Psoas muscle (tissue), 8 donors: ENCODE data around the gene PSMG1. TPM values are rescaled to one million over a fixed set of nuclear protein-coding genes. Genes with fewer than 3 reads are reported as not detected.

Source experiments
- ATAC-seq, 4 donors: fragments of 200-7000 bp; cut with Tn5 transposase; one replicate each; pipeline ENCODE4 v1.9.1; 2020; ENCODE audit warnings: moderate library complexity in 3 of 4, mild to moderate bottlenecking in 2 of 4
- DNase-seq, 2 donors: peaks; one replicate each; pipeline ENCODE4 v3.0.0-alpha.2; 2020
- H3K27ac ChIP-seq: fragments of 200-600 bp; one replicate; pipeline ENCODE4 v1.8.0; 2022
- H3K27me3 ChIP-seq, 3 donors: fragments of 200-600 bp in 1 of 3; one replicate each; pipeline versions ENCODE4 v1.6.1 to v1.8.0; 2013 to 2022; ENCODE audit warnings: low read length in 2 of 3, mild to moderate bottlenecking in 2 of 3, moderate library complexity in 1 of 3; ENCODE audit not compliant: insufficient read depth in 3 of 3
- H3K36me3 ChIP-seq, 2 donors: fragments of 200-600 bp in 1 of 2; one replicate each; pipeline versions ENCODE4 v1.6.1 to v1.8.0; 2013 to 2022; ENCODE audit warnings: low read depth in 1 of 2, mild to moderate bottlenecking in 1 of 2, moderate library complexity in 1 of 2; ENCODE audit not compliant: insufficient read depth in 1 of 2
- H3K4me1 ChIP-seq: fragments of 200-600 bp; one replicate; pipeline ENCODE4 v1.8.0; 2022
- H3K4me3 ChIP-seq: fragments of 200-600 bp; one replicate; pipeline ENCODE4 v1.8.0; 2022; ENCODE audit warnings: mild to moderate bottlenecking
- H3K9me3 ChIP-seq: fragments of 200-600 bp; one replicate; pipeline ENCODE4 v1.8.0; 2022
- WGBS, 3 donors: extraction: QIAGEN DNeasy Blood & Tissue Kit; methylation state at CpG; one replicate each; pipeline versions ENCODE4 v1.1.6 to v1.1.7; 2013; 5-methylcytosine and 5-hydroxymethylcytosine counted together
- intact Hi-C, 2 donors: fragments of 100-400 bp; cut with DNase I; formaldehyde crosslinking; loops; one replicate each; pipeline versions ENCODE4 v1.11.0 to v1.14.2; 2022
- polyA plus RNA-seq, 3 donors: library from polyadenylated mRNA; stranded (reverse); fragments of 200-250 nt; gene quantifications; one replicate each; pipeline ENCODE4 v1.2.3, GENCODE V29; 2013
- total RNA-seq, 4 donors: library from RNA; stranded (reverse); fragmentation: NEBNext Ultra II Directional in 2 of 4; extraction: Animal tissue kit (Norgen Biotek cat#: 25700) in 2 of 4; gene quantifications; one replicate each; pipeline versions ENCODE4 v1.2.1 to v1.2.4, GENCODE V29; 2021 to 2023
- TF ChIP-seq, protein P1 (sequence below): fragments of 200-600 bp; IDR thresholded peaks from one replicate; pipeline ENCODE4 v1.8.0; 2022; ENCODE audit warnings: antibody characterized with exemption
- donor health status: healthy with polysubstance abuse.
- donor health status: DM: no; HTN: no; CAD: no; lungs with moderate emphysema.
- donor health status: Bipolar disorder and iron deficiency.
- donor health status: healthy.
- donor health status: DM: yes; HTN: yes; CAD: no.
- donor health status: DM: no; HTN: no; CAD: no.
- donor health status: DM: no; HTN: no; CAD: no.
- donor health status: DM: yes; HTN: yes; CAD: no.

PSMG1 gene
- total and polyA plus RNA-seq, 7 donors = 20.5 to 52.1 (median 44.0) TPM

DNA sequence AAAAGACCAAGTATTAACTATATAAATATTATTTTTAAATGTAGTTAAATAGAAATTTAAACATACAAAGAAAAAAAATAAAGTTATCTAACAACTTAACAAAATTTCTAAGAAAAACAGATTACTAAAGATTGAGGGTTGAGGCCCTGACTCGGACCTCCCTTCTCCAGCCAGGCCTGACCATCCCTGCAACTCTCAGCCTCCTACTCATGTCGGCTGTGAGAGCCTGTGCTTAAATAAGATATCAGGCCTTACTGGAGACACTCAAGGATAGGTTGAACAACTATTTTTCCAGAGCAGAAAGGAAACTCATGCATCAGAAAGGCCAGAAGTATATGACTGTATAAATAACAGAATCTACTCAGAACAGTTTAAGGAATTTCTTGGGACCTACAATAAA, 33.0 kb upstream of the PSMG1 start:
- WGBS, 3 donors = 89 to 92% (median 91%) methylated on average over 2 of the region's 2 CpGs
- TF ChIP-seq, protein P1, sequence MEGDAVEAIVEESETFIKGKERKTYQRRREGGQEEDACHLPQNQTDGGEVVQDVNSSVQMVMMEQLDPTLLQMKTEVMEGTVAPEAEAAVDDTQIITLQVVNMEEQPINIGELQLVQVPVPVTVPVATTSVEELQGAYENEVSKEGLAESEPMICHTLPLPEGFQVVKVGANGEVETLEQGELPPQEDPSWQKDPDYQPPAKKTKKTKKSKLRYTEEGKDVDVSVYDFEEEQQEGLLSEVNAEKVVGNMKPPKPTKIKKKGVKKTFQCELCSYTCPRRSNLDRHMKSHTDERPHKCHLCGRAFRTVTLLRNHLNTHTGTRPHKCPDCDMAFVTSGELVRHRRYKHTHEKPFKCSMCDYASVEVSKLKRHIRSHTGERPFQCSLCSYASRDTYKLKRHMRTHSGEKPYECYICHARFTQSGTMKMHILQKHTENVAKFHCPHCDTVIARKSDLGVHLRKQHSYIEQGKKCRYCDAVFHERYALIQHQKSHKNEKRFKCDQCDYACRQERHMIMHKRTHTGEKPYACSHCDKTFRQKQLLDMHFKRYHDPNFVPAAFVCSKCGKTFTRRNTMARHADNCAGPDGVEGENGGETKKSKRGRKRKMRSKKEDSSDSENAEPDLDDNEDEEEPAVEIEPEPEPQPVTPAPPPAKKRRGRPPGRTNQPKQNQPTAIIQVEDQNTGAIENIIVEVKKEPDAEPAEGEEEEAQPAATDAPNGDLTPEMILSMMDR = no peak

GRCh38 chr21:39215078-39215477, 31.8 kb upstream of the PSMG1 start:
- peaks cover 3 to 98% of the 10 kb centered on the region in 2 donors for H3K36me3 ChIP-seq
- H3K9me3 ChIP-seq = no peaks in the 10 kb centered on the region
- H3K27me3 ChIP-seq = no peaks in the 10 kb centered on the region
- DNase-seq = no peak
- no peak overlapping the region for H3K27ac ChIP-seq
- TF ChIP-seq, protein P1 = no peak
- H3K4me1 ChIP-seq = no peaks in the 10 kb centered on the region
- 95 to 97% (median 96%) methylated on average over 7 of the region's 7 CpGs for WGBS, 3 donors
- intact Hi-C loops = no loop called here
- no peak for ATAC-seq
- no peak overlapping the region for H3K4me3 ChIP-seq

More for the DNA sequence above, 33.0 kb upstream of the PSMG1 start:
- Histone ChIP-seq H3K27me3 (no peaks in the 10 kb centered on the region), H3K27ac (no peak overlapping the region), H3K4me1 (no peaks in the 10 kb centered on the region), H3K9me3 (no peaks in the 10 kb centered on the region), H3K4me3 (no peak overlapping the region), H3K36me3 (peaks cover 3 to 98% of the 10 kb centered on the region in 2 donors)
- DNase-seq (no peak), ATAC-seq (no peak)
- intact Hi-C loops = no loop called here

GRCh38 chr21:39209334-39209688, 26.1 kb upstream of the PSMG1 start:
- Histone ChIP-seq H3K27ac (no peak overlapping the region), H3K36me3 (peaks cover 0 to 100% of the 10 kb centered on the region in 2 donors), H3K27me3 (no peaks in the 10 kb centered on the region), H3K9me3 (no peaks in the 10 kb centered on the region), H3K4me3 (no peak overlapping the region), H3K4me1 (no peaks in the 10 kb centered on the region)
- TF ChIP-seq, protein P1 = no peak
- intact Hi-C loops = no loop called here
- no peak for DNase-seq
- ATAC-seq = no peak
- WGBS, 3 donors = 87 to 91% (median 90%) methylated on average over 2 of the region's 2 CpGs

GRCh38 chr21:39208624-39209333, 25.5 kb upstream of the PSMG1 start:
- TF ChIP-seq, protein P1 = no peak
- no peak overlapping the region for H3K27ac ChIP-seq
- H3K36me3 ChIP-seq = peaks cover 0 to 98% of the 10 kb centered on the region in 2 donors
- H3K4me1 ChIP-seq = no peaks in the 10 kb centered on the region
- H3K4me3 ChIP-seq = no peak overlapping the region
- intact Hi-C loops = no loop called here
- H3K27me3 ChIP-seq = no peaks in the 10 kb centered on the region
- DNase-seq = no peak
- 94 to 98% (median 96%) methylated on average over 6 of the region's 6 CpGs for WGBS, 3 donors
- no peaks in the 10 kb centered on the region for H3K9me3 ChIP-seq
- no peak for ATAC-seq

DNA sequence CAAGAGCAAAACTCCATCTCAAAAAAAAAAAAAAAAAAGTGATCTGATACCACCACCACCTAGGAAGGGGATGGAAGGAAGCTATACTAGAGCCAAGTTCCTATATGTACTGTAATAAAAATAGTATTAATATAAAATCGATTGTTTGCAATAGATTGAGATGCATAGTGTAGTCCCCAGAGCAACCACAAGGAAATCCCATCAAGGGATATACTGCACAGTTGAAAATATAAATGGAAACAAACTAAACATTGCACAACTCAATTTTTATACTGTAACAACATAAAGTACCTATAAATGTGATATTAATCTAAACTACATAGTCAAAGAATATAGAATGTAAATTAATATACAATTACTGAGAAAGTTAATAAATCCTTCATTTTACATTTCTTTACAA, 20.9 kb upstream of the PSMG1 start:
- no peak overlapping the region for H3K4me3 ChIP-seq
- WGBS, 3 donors = 77 to 89% (median 85%) methylated on average over 1 of the region's 1 CpG
- H3K4me1 ChIP-seq = no peaks in the 10 kb centered on the region
- H3K36me3 ChIP-seq = peaks cover 2 to 97% of the 10 kb centered on the region in 2 donors
- H3K9me3 ChIP-seq = no peaks in the 10 kb centered on the region
- no peak overlapping the region for H3K27ac ChIP-seq
- H3K27me3 ChIP-seq = no peaks in the 10 kb centered on the region
- TF ChIP-seq, protein P1 = peak; percentile 8
- ATAC-seq (no peak), DNase-seq (no peak)
- intact Hi-C loops = no loop called here
